D721Med (cell line): ENCODE results near the gene NEDD4L.

Source experiments
- DNase-seq: peaks from one replicate; pipeline ENCODE4 v3.0.0; 2011; ENCODE audit warnings: low spot score; ENCODE audit not compliant: insufficient read length
- FAIRE-seq: peaks from 2 replicates; lab custom pipeline; 2011; peaks lifted over from hg19 to GRCh38; lab: Jason Lieb, UNC
- CTCF ChIP-seq: IDR thresholded peaks from 2 replicates; pipeline ENCODE4 v1.5.1; 2012; ENCODE audit warnings: mild to moderate bottlenecking, control low read depth; ENCODE audit not compliant: insufficient read depth; ENCODE audit errors: missing control alignments

NEDD4L gene

GRCh38 chr18:58228762-58229161 lies 184.7 kb downstream of the NEDD4L start:
- DNase-seq (no peak), FAIRE-seq (no peak)
- TF ChIP-seq CTCF = no peak

GRCh38 chr18:58229162-58229561 lies 185.1 kb downstream of the NEDD4L start:
- FAIRE-seq = peak; percentile 98
- no peak for DNase-seq
- no peak for TF ChIP-seq CTCF

GRCh38 chr18:58230438-58231179 lies 186.6 kb downstream of the NEDD4L start:
- peak; percentile 99 for FAIRE-seq
- no peak for TF ChIP-seq CTCF
- no peak for DNase-seq

GRCh38 chr18:58231930-58232329 lies 187.9 kb downstream of the NEDD4L start:
- no peak for DNase-seq
- FAIRE-seq = no peak
- peak; percentile 32 for TF ChIP-seq CTCF

- DNase-seq (no peak), FAIRE-seq (peak; percentile 96)
- TF ChIP-seq CTCF = no peak
Measured at GRCh38 chr18:58232668-58233067, 188.6 kb downstream of the NEDD4L start.

GRCh38 chr18:58234359-58234741 lies 190.3 kb downstream of the NEDD4L start:
- no peak for TF ChIP-seq CTCF
- DNase-seq = no peak
- peak; percentile 67 for FAIRE-seq

- no peak for TF ChIP-seq CTCF
- FAIRE-seq = peak; percentile 94
- DNase-seq = no peak
Measured at GRCh38 chr18:58235001-58235436, 191.0 kb downstream of the NEDD4L start.
